SK-N-SH treated with all-trans-retinoic acid at 6 μM for 48 hours (cell line): ENCODE measurements around the gene WBP2.

ENCODE experiments used
- ATAC-seq: fragments of 200-7000 bp; cut with Tn5 transposase; 3 replicates; pipeline ENCODE4 v1.9.1; 2020; ENCODE audit warnings: mild to moderate bottlenecking, moderate library complexity
- BACH2 ChIP-seq: fragments of 250-450 bp; sonication (Bioruptor Pico); IDR thresholded peaks from 2 replicates; pipeline ENCODE4 v1.9.0; 2021; ENCODE audit warnings: mild to moderate bottlenecking, borderline replicate concordance
- ESRRG ChIP-seq: fragments of 250-450 bp; sonication (Bioruptor Pico); IDR thresholded peaks from 2 replicates; pipeline ENCODE4 v1.6.1; 2021; ENCODE audit warnings: mild to moderate bottlenecking
- GLIS3 ChIP-seq: fragments of 250-450 bp; sonication (Bioruptor Pico); IDR thresholded peaks from 2 replicates; pipeline ENCODE4 v1.5.0; 2020; ENCODE audit warnings: mild to moderate bottlenecking, moderate library complexity
- ISL1 ChIP-seq: fragments of 250-450 bp; sonication (Bioruptor Pico); IDR thresholded peaks from 2 replicates; pipeline ENCODE4 v2.1.2; 2022; ENCODE audit warnings: mild to moderate bottlenecking, moderate library complexity
- OSR1 ChIP-seq: fragments of 250-450 bp; sonication (Bioruptor Pico); IDR thresholded peaks from 2 replicates; pipeline ENCODE4 v1.8.0; 2022; ENCODE audit warnings: moderate library complexity, mild to moderate bottlenecking, inconsistent platforms
- PPARA ChIP-seq: fragments of 250-450 bp; sonication (Bioruptor Pico); IDR thresholded peaks from 2 replicates; pipeline ENCODE4 v1.5.0; 2020; ENCODE audit warnings: mild to moderate bottlenecking, borderline replicate concordance
- RARB ChIP-seq: fragments of 250-450 bp; sonication (Bioruptor Pico); IDR thresholded peaks from 2 replicates; pipeline ENCODE4 v1.8.0; 2021; ENCODE audit warnings: mild to moderate bottlenecking, moderate library complexity
- SNAI2 ChIP-seq: fragments of 250-450 bp; sonication (Bioruptor Pico); IDR thresholded peaks from 2 replicates; pipeline ENCODE4 v1.5.0; 2020; ENCODE audit warnings: mild to moderate bottlenecking, moderate library complexity
- TCF4 ChIP-seq: fragments of 250-450 bp; sonication (Bioruptor Pico); IDR thresholded peaks from 2 replicates; pipeline ENCODE4 v1.8.0; 2021; ENCODE audit warnings: mild to moderate bottlenecking, moderate library complexity, borderline replicate concordance
- TOX ChIP-seq: fragments of 250-450 bp; sonication (Bioruptor Pico); IDR thresholded peaks from 2 replicates; pipeline ENCODE4 v1.8.0; 2021; ENCODE audit warnings: mild to moderate bottlenecking, moderate library complexity, borderline replicate concordance
- TSHZ2 ChIP-seq: fragments of 250-450 bp; sonication (Bioruptor Pico); IDR thresholded peaks from 2 replicates; pipeline ENCODE4 v1.5.0; 2020; ENCODE audit warnings: mild to moderate bottlenecking, moderate library complexity
- ZFP3 ChIP-seq: fragments of 250-450 bp; sonication (Bioruptor Pico); IDR thresholded peaks from 2 replicates; pipeline ENCODE4 v1.5.0; 2020; ENCODE audit warnings: mild to moderate bottlenecking, moderate library complexity
- ZFP30 ChIP-seq: fragments of 450-650 bp; formaldehyde crosslinking; IDR thresholded peaks from 2 replicates; pipeline ENCODE4 v1.5.0; 2022; ENCODE audit warnings: mild to moderate bottlenecking, moderate library complexity
- ZNF565 ChIP-seq: fragments of 450-650 bp; formaldehyde crosslinking; conservative IDR thresholded peaks from 2 replicates; pipeline ENCODE4 v1.5.0; 2020; ENCODE audit warnings: low read depth, mild to moderate bottlenecking, moderate library complexity
- ZNF70 ChIP-seq: fragments of 450-650 bp; formaldehyde crosslinking; IDR thresholded peaks from 2 replicates; pipeline ENCODE4 v1.5.0; 2020; ENCODE audit warnings: mild to moderate bottlenecking, moderate library complexity
- ZNF8 ChIP-seq: fragments of 450-650 bp; formaldehyde crosslinking; IDR thresholded peaks from 2 replicates; pipeline ENCODE4 v1.5.0; 2020; ENCODE audit warnings: mild to moderate bottlenecking, moderate library complexity
- TF ChIP-seq, protein P1 (sequence below): fragments of 250-450 bp; sonication (Bioruptor Pico); IDR thresholded peaks from 2 replicates; pipeline ENCODE4 v1.5.1; 2020; ENCODE audit warnings: low read depth, mild to moderate bottlenecking, moderate library complexity
- TF ChIP-seq, protein P2 (sequence below): fragments of 250-450 bp; sonication (Bioruptor Pico); IDR thresholded peaks from 2 replicates; pipeline ENCODE4 v1.5.1; 2021; ENCODE audit warnings: mild to moderate bottlenecking, moderate library complexity
- TF ChIP-seq, protein P3 (sequence below): fragments of 250-450 bp; sonication (Bioruptor Pico); IDR thresholded peaks from 2 replicates; pipeline ENCODE4 v1.8.0; 2020; ENCODE audit warnings: mild to moderate bottlenecking, moderate library complexity, borderline replicate concordance
- TF ChIP-seq, protein P4 (sequence below): fragments of 250-450 bp; sonication (Bioruptor Pico); IDR thresholded peaks from 2 replicates; pipeline ENCODE4 v1.8.0; 2021; ENCODE audit warnings: low read depth, mild to moderate bottlenecking, moderate library complexity, borderline replicate concordance

WBP2 gene

GRCh38 chr17:75839942-75840798 lies 15.0 kb downstream of the WBP2 start:
- ATAC-seq, result no peak
- TF ChIP-seq TCF4 (CRISPR knock-in tag) (no peak), ESRRG (CRISPR knock-in tag) (no peak), RARB (CRISPR knock-in tag) (no peak), OSR1 (no peak)
- TF ChIP-seq, protein P1, sequence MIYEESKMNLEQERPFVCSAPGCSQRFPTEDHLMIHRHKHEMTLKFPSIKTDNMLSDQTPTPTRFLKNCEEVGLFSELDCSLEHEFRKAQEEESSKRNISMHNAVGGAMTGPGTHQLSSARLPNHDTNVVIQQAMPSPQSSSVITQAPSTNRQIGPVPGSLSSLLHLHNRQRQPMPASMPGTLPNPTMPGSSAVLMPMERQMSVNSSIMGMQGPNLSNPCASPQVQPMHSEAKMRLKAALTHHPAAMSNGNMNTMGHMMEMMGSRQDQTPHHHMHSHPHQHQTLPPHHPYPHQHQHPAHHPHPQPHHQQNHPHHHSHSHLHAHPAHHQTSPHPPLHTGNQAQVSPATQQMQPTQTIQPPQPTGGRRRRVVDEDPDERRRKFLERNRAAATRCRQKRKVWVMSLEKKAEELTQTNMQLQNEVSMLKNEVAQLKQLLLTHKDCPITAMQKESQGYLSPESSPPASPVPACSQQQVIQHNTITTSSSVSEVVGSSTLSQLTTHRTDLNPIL, result no peak
- TF ChIP-seq, protein P2, sequence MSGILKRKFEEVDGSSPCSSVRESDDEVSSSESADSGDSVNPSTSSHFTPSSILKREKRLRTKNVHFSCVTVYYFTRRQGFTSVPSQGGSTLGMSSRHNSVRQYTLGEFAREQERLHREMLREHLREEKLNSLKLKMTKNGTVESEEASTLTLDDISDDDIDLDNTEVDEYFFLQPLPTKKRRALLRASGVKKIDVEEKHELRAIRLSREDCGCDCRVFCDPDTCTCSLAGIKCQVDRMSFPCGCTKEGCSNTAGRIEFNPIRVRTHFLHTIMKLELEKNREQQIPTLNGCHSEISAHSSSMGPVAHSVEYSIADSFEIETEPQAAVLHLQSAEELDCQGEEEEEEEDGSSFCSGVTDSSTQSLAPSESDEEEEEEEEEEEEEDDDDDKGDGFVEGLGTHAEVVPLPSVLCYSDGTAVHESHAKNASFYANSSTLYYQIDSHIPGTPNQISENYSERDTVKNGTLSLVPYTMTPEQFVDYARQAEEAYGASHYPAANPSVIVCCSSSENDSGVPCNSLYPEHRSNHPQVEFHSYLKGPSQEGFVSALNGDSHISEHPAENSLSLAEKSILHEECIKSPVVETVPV (CRISPR knock-in tag), result no peak
- TF ChIP-seq, all 23 proteins: peak for 0

DNA sequence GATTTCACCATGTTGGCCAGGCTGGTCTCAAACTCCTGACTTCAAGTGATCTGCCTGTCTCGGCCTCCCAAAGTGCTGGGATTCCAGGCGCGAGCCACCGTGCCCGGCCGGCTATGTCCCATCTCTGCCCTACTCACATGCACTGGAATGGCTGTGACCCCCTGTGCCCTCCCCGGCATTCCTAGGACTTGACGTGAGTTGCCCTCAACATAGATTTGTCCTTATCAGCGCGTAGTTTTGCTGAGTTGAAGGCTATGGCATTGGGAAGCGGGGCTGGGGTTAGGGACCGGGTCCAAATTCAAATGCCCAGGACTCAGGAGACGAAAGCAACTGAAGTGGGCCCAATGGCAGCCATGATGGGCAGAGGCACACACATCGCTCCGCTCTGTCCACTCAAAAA lies 16.7 kb downstream of the WBP2 start:
- TF ChIP-seq ZNF8 (CRISPR knock-in tag) (no peak), RARB (CRISPR knock-in tag) (no peak), ZFP3 (CRISPR knock-in tag) (no peak), TOX (CRISPR knock-in tag) (no peak), SNAI2 (CRISPR knock-in tag) (no peak), TSHZ2 (CRISPR knock-in tag) (no peak), BACH2 (CRISPR knock-in tag) (no peak), OSR1 (no peak)
- TF ChIP-seq, protein P3, sequence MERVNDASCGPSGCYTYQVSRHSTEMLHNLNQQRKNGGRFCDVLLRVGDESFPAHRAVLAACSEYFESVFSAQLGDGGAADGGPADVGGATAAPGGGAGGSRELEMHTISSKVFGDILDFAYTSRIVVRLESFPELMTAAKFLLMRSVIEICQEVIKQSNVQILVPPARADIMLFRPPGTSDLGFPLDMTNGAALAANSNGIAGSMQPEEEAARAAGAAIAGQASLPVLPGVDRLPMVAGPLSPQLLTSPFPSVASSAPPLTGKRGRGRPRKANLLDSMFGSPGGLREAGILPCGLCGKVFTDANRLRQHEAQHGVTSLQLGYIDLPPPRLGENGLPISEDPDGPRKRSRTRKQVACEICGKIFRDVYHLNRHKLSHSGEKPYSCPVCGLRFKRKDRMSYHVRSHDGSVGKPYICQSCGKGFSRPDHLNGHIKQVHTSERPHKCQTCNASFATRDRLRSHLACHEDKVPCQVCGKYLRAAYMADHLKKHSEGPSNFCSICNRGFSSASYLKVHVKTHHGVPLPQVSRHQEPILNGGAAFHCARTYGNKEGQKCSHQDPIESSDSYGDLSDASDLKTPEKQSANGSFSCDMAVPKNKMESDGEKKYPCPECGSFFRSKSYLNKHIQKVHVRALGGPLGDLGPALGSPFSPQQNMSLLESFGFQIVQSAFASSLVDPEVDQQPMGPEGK, result no peak
- TF ChIP-seq, protein P1, result no peak

DNA sequence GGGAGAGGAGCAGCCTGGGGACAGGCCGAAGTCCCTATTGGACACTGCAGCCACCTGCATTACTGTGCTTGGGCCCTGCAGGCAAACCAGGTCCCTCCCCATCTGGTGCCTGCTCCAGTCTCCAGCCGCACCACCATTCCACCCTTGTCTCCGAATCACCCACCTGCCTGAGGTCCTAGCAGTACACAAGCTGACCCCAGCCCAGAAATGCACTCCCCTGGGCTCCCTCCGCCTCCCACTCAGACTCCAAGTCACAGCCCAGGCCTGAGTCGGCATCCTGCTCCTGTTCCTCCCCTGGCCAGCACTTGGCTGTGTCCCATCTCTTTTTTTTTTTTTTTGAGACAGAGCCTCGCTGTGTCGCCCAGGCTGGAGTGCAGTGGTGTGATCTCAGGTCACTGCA lies 17.2 kb downstream of the WBP2 start:
- ATAC-seq, result no peak
- TF ChIP-seq GLIS3 (CRISPR knock-in tag) (no peak), ZFP30 (CRISPR knock-in tag) (no peak), ZNF70 (CRISPR knock-in tag) (no peak), ZNF8 (CRISPR knock-in tag) (no peak), ISL1 (CRISPR knock-in tag) (no peak), TCF4 (CRISPR knock-in tag) (no peak), ZNF565 (CRISPR knock-in tag) (no peak)
- TF ChIP-seq, all 23 proteins: peak for 0

More for the DNA sequence above, 16.7 kb downstream of the WBP2 start:
- ATAC-seq, result no peak

DNA sequence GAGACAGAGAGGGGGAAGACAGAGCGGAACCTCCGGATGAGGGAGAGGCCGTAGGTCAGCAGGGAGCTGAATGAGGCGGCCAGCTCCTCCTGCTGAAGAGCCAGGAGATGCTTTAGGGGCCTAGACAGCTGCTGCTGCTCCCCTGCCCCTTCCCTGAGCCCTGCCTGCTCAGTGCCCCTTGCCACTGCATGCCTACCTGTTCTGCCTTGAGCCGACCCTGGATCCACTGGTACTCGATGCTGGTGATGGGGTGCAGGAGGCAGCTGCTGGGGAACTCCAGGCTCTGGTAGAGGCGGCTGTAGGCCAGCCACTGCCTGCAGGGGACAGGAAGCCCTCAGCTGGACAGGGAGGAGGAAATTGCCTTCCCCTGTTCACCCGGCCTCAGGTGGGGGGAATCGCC lies 18.5 kb downstream of the WBP2 start:
- no peak for TF ChIP-seq ZNF565 (CRISPR knock-in tag)
- TF ChIP-seq PPARA (CRISPR knock-in tag), result no peak
- no peak for TF ChIP-seq ZNF8 (CRISPR knock-in tag)
- TF ChIP-seq ZFP30 (CRISPR knock-in tag), result no peak
- TF ChIP-seq ISL1 (CRISPR knock-in tag), result no peak
- TF ChIP-seq, protein P1, result no peak
- TF ChIP-seq, protein P4, sequence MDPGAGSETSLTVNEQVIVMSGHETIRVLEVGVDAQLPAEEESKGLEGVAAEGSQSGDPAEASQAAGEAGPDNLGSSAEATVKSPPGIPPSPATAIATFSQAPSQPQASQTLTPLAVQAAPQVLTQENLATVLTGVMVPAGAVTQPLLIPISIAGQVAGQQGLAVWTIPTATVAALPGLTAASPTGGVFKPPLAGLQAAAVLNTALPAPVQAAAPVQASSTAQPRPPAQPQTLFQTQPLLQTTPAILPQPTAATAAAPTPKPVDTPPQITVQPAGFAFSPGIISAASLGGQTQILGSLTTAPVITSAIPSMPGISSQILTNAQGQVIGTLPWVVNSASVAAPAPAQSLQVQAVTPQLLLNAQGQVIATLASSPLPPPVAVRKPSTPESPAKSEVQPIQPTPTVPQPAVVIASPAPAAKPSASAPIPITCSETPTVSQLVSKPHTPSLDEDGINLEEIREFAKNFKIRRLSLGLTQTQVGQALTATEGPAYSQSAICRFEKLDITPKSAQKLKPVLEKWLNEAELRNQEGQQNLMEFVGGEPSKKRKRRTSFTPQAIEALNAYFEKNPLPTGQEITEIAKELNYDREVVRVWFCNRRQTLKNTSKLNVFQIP (CRISPR knock-in tag), result no peak
- TF ChIP-seq, protein P3, result no peak
- no peak for TF ChIP-seq ZNF70 (CRISPR knock-in tag)
- no peak for TF ChIP-seq ESRRG (CRISPR knock-in tag)
- ATAC-seq, result no peak
